ENCODE data around the gene TMEM184A. TPM values are rescaled to one million over a fixed set of nuclear protein-coding genes. Genes with fewer than 3 reads are reported as not detected.

The TMEM184A gene
- total and polyA plus RNA-seq, 2 of the 13 experiments (the other 11 are each of a cell fraction or from before 2014, with no cell fraction given) = 9.5 to 20.4 TPM

DNA sequence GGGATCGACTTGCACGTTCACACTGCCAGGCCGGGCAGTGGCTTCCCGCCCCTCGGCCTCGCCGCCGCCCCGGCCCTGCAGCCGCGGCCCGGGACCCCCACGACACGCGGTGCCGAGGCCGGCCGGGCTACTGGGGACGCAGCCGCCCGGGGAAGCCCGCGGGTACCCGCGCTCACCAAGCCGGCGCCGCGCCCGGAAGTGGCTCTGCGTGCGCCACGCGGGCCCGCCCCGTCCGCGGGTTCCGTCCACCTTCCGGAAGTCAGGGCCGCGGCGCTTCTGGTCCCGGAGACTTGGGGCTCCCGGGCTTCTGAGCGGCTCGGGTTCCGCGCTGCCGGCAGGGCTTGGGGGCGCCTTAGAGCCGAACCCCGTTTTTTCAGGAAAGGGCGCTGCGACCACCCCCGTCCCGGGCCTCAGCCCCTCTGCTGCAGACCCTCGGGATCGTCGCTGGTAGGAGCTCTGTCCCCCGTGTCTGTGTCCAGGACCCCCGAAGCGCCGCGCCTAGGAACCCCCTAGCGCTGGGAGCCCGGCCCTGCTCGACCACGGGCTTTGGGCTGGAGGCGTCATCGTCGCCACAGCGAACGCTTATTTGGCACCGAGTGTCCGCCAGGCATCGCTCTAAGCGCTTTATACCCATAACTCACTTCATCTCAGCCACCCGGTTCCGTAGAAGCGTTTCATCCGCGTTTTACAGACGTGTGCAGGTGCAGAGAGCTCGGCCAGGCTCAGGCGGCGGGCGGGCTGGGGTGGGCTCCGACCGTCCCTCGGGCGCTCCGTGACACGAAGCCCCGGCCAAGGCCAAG lies 14.0 kb upstream of the TMEM184A start, which contains the start of gene PSMG3 (continued):
- TF ChIP-seq DBP (CRISPR knock-in tag; IDR thresholded peaks at IDR 0.05; ENCODE audit: not compliant biosample characterization) (no peak), SP4 (CRISPR knock-in tag; IDR thresholded peaks at IDR 0.05) (peak; percentile 81), BATF2 (CRISPR knock-in tag; IDR thresholded peaks at IDR 0.05) (no peak), PHF5A (CRISPR knock-in tag; IDR thresholded peaks at IDR 0.05; ENCODE audit: low read depth, unreplicated experiment) (no peak), HMG20B (CRISPR knock-in tag; conservative IDR thresholded peaks at IDR 0.05) (0 out of 2 replicates have a peak, but pooled peaks have one; percentile 40), PCBP1 (IDR thresholded peaks at IDR 0.05; ENCODE audit: borderline replicate concordance, low read depth, low read length) (no peak), ZNF773 (CRISPR knock-in tag; IDR thresholded peaks at IDR 0.05; ENCODE audit: borderline replicate concordance) (no peak), ZNF512B (CRISPR knock-in tag; IDR thresholded peaks at IDR 0.05; ENCODE audit: borderline replicate concordance) (no peak), MAZ (IDR thresholded peaks at IDR 0.05; ENCODE audit: borderline replicate concordance, low read depth, low read length) (no peak; the same call in 1 of the 2 replicates), MAZ (CRISPR knock-in tag; IDR thresholded peaks at IDR 0.05; ENCODE audit: low read depth) (peak; percentile 60), TOE1 (CRISPR knock-in tag; IDR thresholded peaks at IDR 0.05) (no peak), HOXA3 (CRISPR knock-in tag; IDR thresholded peaks at IDR 0.05) (peak; percentile 89), ZNF780A (CRISPR knock-in tag; IDR thresholded peaks at IDR 0.05) (no peak), MLXIP (CRISPR knock-in tag; IDR thresholded peaks at IDR 0.05; ENCODE audit: borderline replicate concordance) (no peak), KDM5B (CRISPR knock-in tag; IDR thresholded peaks at IDR 0.05; ENCODE audit: borderline replicate concordance) (peak; percentile 74), GATA4 (IDR thresholded peaks at IDR 0.05; ENCODE audit: borderline replicate concordance, low read depth) (no peak)
- TF ChIP-seq, protein P1, sequence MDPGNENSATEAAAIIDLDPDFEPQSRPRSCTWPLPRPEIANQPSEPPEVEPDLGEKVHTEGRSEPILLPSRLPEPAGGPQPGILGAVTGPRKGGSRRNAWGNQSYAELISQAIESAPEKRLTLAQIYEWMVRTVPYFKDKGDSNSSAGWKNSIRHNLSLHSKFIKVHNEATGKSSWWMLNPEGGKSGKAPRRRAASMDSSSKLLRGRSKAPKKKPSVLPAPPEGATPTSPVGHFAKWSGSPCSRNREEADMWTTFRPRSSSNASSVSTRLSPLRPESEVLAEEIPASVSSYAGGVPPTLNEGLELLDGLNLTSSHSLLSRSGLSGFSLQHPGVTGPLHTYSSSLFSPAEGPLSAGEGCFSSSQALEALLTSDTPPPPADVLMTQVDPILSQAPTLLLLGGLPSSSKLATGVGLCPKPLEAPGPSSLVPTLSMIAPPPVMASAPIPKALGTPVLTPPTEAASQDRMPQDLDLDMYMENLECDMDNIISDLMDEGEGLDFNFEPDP (CRISPR knock-in tag; conservative IDR thresholded peaks at IDR 0.05) = no peak
- TF ChIP-seq, protein P2, sequence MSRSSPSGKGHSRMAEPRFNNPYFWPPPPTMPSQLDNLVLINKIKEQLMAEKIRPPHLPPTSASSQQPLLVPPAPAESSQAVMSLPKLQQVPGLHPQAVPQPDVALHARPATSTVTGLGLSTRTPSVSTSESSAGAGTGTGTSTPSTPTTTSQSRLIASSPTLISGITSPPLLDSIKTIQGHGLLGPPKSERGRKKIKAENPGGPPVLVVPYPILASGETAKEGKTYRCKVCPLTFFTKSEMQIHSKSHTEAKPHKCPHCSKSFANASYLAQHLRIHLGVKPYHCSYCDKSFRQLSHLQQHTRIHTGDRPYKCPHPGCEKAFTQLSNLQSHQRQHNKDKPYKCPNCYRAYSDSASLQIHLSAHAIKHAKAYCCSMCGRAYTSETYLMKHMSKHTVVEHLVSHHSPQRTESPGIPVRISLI (CRISPR knock-in tag; IDR thresholded peaks at IDR 0.05; ENCODE audit: borderline replicate concordance) = no peak

Measured in HepG2 (cell line).